ENCODE data around the gene VIL1.

VIL1 gene

DNA sequence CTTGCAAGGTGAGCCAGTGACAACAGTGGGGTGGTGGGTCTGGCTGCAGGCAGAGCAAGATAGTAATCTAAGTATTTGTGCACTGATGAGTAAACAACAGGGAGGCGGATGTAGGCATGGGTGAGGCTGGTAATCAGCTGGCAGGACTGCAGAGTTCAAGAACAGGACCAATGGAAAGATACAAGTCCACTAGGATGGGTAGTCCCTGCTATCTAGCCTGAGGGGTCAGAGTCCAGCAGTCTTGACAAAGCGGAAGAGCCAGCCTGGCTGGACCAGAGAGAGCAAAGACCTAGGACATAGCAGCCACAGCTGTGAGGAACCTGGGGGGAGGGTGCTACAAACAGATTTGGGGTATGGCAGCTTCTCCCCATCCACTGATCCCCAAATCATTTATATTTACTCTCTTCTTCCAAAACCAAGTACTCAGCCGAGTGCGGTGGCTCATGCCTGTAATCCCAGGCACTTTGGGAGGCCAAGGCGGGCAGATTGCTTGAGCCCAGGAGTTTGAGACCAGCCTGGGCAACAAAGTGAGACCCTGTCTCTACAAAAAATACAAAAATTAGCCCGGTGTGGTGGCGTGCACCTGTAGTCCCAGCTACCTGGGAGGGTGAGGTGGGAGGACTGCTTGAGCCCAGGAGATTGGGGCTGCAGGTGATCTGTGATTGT is 25.9 kb downstream of the VIL1 start:
- DNase-seq: no peak

DNA sequence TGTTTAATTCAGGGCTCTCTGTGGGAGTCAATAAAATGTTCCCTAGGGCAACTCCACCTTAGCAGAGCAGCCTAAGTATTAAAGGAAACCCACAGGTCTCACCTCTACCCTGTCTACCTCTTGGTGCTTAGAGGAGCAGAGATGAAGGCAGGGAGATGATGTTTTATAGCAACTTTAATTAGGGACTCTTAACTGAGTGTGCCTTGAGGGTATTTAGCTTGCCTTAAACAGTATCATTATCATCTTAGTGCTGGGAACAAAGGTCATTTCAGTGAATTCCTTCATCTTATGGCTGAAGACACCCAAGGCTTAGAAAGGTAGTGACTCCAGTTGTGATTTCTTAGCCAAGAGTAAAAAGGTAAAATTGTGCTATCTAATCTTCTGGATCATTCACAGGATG is 26.7 kb downstream of the VIL1 start:
- no peak for DNase-seq

GRCh38 chr2:218446547-218446946 is 27.6 kb downstream of the VIL1 start:
- DNase-seq: no peak

DNA sequence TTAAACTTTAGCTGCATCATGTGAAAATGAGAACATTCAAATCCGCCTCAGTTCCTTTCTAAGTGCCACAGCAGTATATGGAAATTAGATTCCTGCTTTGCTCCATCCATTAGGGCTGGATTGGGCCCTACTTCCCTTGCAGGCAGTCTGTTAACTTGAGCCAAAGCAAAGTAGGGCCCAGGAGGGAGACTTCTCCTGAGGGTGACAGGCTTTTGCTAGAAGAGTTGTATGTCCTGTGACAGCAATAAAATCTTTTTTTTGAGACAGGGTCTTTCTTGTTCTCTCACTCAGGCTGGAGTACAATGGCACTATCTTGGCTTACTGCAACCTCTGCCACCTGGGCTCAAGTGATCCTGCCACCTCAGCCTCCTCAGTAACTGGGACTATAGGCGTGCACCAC is 28.1 kb downstream of the VIL1 start:
- no peak for DNase-seq

DNA sequence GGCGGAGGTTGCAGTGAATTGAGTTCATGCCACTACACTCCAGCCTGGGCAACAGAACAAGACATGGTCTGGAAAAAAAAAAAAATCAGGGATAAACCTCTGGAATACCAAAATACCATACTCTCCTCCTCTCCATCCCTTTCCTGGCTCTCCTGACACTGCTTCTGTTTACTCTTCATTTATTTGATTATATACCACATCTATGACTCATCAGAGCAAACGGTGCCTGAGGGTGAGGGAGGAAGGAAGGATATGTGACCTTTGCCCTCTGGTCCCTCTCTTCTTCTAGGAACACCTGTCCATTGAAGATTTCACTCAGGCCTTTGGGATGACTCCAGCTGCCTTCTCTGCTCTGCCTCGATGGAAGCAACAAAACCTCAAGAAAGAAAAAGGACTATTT is 30.0 kb downstream of the VIL1 start:
- DNase-seq: no peak

DNA sequence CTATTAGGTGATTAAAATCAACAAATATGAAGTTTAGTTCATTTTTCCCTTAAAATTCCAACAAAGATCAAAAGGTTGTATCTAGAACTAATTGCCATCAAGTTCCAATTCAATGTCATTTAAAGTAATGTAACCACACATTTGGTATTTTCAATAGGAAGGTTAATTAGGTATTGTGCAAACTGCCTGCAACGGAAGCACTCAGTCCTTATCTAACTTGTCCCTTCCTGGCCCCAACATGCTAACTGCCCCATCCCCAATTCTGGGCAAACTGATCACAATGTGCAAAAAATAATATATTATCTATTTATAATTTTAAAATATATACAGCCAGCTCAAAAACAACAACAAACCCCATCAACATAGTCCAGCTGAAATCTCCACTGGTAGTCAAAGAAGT is 33.2 kb downstream of the VIL1 start:
- no peak for DNase-seq

DNA sequence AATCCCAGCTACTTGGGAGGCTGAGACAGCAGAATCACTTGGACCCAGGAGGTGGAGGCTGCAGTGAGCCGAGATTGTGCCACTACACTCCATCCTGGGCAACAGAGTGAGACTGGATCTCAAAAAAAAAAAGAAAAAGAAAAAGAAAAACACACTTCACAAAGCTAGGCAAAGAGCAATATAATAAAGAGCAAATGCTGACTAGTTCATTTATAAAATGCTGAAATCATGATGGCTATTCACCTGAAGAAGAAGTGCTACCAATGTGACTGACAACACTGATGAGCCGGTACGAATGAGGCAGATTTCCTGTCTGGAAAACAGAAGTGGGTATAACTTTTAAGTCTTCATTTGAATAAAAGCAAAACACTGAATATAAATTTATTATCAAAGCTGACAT is 37.9 kb downstream of the VIL1 start:
- no peak for DNase-seq

- no peak for DNase-seq
These were observed 39.7 kb downstream of the VIL1 start for GRCh38 chr2:218458598-218458997.

DNA sequence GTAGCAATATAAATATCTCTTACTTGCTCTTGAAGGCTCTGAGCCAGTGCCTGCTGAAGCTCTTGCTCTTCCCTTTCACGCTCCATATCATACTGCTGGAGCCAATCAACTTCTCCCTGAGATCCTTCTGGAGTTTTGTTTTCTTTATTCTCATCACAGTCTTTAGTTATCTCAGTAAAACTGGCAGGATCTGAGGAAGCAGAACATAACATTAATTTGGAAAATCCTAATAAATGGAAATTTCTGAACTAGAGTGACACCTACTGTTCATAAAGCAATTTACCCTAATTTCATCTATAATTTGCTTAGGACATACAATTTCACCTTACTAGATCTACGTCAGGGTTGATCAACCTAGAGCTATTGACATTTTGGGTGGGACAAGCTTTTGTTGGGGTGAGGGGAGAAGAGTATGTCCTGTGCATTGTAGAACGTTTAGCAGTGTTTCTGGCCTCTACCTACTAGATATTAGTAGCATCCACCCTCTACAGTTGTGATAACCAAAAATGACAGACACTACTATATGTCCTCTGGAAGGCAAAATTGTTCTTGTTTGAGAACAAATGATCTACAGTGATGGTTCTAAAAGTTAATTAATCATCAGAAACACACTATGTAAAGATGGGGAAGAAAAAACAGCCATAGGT is 47.2 kb downstream of the VIL1 start:
- peak; percentile 31 to 81 (median 74) for DNase-seq

GRCh38 chr2:218470448-218470847 is 51.5 kb downstream of the VIL1 start:
- DNase-seq: no peak

DNA sequence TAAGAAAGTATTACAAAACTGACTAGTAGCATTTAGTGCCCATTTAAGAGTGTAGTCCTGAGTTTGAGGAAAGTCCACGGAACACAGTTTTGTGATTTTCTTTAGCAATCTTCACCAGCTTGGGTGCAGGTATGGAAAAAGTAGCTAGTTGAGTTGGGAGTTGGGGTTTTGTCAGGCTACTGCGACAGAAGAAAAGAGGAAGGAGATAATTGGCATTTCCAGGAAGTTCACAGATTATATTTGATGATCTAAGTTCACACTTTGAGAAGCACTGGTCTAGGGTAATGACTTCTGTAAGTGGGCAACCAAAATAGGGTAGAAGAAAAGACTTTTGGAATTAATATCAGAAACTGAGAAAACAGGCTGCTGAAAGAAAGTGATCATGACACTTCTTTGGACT is 52.1 kb downstream of the VIL1 start:
- DNase-seq: peak in 2 of 3 donors; percentile 26 to 36

- DNase-seq: peak; percentile 78 to 84 (median 79)
These were observed 53.1 kb downstream of the VIL1 start for GRCh38 chr2:218471982-218472381.

DNA sequence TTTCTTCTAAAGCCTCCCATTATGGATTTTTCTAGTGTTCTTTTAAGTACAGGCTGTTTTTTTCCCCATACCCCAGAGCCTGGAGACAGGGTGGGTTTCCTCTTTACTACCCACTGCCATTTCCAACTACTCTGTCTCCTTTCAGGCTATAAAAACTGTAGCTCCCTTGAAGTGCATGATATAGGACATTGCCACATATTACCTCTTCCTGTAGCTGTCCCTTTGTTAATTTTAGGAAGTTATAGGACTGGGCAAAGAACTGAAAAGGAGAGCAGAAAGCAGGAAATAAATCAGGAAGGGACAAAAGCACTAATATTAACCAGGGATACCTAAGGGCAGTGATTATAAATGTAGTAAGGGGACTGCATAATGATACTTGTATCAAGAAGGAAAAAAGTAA is 54.1 kb downstream of the VIL1 start:
- peak in 2 of 3 donors; percentile 14 to 23 for DNase-seq

- no peak for DNase-seq
These were observed 55.6 kb downstream of the VIL1 start for GRCh38 chr2:218474527-218474926.

DNA sequence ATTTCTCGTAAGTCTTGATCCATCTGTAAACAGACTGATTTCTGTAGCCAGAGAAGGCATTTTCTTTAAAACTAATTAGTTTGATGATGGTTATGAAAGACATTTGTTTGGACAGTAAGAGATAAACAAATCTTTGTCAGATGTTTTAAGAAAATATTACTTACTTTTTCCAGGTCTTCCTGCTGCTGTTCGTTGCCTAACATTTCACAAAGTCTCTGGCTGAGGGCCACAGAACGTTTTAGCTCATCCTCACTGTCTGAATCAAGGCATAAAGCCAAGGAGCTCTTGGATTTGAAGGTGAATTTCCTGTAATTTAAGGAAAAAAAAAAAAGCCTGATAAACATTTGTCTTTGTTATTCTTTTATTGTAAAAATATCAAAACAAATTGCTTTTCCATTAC is 57.8 kb downstream of the VIL1 start:
- no peak for DNase-seq

DNA sequence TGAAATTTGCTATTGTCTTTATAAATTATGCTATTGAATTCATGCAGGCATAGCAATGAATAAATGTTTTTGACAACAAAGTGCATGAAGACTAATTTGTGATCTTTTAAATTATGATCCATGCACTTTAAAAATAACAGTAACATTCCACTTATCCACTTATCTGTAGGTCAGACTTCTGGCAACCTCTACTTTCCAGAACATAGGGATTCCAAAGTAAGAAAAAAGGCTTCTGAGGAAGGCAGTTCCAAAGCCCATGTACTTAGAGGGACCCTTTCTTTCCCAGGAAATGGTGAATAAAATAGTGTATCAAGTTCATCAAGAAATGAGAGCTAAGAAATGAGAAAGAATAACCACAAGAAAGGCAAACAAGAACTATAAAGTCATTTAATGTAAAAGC is 58.3 kb downstream of the VIL1 start:
- DNase-seq: no peak

- no peak for DNase-seq
These were observed 59.6 kb downstream of the VIL1 start for GRCh38 chr2:218478544-218478943.

- DNase-seq: no peak
These were observed 60.7 kb downstream of the VIL1 start for GRCh38 chr2:218479595-218479994.

GRCh38 chr2:218482651-218483050 is 63.7 kb downstream of the VIL1 start:
- no peak for DNase-seq

DNA sequence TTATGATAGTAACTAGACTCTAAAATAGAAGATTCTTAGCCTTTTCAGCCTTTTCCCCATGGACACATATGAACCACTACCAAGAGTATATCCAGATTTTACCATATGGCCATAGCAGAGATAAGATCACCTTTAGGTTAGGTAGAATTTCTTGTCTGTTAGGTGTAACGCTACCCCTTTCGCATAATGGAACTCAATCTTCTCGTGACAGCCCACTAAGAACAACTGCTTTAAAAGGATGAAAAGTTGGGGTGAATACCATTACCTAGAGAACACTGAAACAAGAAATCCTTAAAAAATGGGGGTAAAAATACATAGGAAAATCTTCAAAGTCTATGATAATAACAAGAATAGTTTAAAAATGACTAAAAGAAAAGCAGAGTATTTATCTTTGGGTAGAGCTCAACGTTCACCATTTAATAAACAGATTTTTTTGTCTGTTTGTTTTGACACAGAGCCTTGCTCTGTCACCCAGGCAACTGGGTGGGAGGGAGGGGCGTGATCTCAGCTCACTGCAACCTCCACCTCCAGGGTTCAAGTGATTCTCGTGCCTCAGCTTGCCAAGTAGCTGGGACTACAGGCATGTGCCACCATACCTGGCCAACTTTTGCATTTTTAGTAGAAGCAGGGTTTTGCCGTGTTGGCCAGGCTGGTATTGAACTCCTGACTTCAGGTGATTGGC is 67.2 kb downstream of the VIL1 start:
- DNase-seq: no peak

DNA sequence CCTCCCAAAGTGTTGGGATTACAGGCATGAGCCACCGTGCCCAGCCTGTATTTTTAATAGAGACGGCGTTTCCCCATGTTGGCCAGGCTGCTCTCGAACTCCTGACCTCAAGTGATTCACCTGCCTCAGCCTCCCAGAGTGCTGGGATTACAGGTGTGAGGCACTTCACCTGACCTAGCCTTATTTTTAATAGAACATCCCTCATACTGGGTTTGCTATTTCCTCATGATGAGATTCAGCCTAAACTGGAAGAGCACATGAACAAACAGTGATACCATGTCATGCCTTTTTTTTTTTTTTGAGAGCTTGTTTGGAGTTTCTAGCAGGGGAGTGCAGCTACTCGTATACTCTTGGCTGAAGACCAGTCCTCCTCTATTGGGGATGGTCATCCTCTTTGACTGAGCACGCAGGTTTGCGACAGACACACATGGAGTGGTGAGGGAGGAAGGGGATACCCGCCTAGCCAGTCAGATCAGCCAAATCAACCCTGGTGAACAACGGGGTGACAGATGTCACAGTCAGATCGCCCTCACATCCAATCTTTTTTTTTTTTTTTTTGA is 81.7 kb downstream of the VIL1 start:
- DNase-seq: no peak

GRCh38 chr2:218501665-218502064 is 82.7 kb downstream of the VIL1 start:
- no peak for DNase-seq

Data from suppressor macrophage treated with lipopolysaccharide for 1 hour (primary cell).